ENCODE measurements around the gene CHST3.

The CHST3 gene

DNA sequence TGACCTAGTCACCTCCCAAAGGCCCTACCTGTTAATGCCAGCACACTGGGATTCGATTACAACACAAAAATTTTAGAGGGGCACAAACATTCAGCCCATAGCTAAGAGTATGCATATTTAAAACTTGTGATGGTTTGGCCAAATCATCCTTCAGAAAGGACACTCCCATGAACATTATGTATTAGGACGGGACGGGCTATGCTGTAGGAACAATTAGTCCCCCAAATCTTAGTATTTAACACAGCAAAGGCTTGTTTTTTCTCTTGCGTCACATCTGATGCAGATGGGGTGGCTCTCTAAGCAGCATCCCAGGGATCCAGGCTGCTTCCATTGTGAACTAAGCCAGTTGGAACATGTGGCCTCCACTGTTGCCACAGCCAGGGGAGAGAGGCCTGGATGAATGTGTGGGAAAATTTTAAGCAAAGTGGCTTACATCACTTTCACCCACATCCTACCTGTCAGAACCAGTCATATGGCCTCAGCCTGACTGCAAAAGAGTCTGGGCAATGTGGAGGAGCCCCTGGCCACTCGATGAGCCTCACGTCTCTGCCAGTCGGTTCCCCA is 26.6 kb downstream of the CHST3 start:
- no peak for DNase-seq (ENCODE audit: low spot score)

GRCh38 chr10:71995449-71995848 is 31.3 kb downstream of the CHST3 start:
- DNase-seq (ENCODE audit: low spot score): no peak

DNA sequence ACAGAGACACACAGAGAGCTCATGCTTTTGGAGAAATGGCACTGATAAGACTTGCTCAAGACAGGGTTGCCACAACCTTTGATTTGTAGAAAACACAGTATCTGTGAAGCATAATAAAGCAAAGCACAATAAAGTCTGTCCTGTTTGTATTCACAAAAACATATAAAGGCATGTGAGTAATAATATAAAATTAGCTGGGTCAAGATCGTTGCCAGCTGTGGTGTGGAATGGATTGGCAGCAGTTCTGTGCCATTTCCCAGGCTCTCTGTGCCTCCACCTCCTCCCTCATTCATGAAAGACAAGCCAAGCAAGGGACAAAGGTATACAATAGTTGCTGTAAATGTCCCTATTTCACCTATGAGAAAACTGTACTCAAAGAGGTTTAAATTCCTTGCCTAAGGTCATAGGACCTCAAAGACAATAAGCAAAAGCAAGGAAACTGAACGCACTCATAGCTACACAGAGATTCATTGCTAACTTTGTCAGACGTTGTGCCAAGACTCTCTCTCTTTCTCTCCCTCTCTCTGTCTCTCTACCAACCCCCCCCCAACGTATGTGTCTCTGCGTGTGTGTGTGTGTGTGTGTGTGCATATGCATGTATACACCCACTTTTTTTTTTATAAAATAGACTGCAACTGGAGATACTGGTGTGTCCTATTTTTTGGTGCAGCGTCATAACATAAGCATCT is 31.8 kb downstream of the CHST3 start:
- no peak for DNase-seq (ENCODE audit: low spot score)

DNA sequence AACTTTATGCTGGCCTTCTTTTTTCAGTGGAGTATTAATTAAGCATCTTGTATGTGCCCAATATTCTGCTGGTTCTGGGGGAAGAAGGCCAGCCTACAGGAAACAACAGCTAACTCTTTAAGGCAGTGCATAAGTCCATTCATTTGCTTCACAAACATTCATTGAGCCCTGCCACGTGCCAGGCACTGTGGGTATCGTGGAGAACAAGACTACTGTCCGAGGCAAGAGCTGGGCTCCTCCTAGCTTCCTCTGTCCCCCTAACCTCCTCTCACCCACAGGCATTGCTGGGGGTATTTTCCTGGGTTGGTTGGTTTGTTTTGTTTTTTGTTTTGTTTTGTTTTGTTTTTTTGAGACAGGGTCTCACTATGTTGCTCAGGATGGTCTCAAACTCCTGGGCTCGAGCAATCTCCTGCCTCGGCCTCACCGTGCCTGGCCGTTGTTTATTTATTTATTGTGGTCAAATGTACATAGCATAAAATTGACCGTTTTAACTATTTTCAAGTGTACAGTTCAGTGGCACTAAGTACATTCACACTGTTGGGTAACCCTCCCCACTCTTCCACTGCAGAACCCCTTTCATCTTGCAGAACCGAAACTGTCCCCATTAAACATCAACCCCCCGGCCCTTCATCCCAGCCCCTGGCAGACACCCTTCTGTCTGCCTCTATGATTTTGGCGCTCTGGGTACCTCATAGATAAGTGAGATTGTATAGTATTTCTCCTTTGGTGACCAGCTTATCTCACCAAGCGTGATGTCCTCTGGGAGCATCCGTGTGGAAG is 32.6 kb downstream of the CHST3 start:
- DNase-seq (ENCODE audit: low spot score): no peak

GRCh38 chr10:71998119-71998839 is 34.1 kb downstream of the CHST3 start:
- no peak for DNase-seq (ENCODE audit: low spot score)

- no peak for DNase-seq (ENCODE audit: low spot score)
These were observed 34.6 kb downstream of the CHST3 start for GRCh38 chr10:71998840-71999194.

DNA sequence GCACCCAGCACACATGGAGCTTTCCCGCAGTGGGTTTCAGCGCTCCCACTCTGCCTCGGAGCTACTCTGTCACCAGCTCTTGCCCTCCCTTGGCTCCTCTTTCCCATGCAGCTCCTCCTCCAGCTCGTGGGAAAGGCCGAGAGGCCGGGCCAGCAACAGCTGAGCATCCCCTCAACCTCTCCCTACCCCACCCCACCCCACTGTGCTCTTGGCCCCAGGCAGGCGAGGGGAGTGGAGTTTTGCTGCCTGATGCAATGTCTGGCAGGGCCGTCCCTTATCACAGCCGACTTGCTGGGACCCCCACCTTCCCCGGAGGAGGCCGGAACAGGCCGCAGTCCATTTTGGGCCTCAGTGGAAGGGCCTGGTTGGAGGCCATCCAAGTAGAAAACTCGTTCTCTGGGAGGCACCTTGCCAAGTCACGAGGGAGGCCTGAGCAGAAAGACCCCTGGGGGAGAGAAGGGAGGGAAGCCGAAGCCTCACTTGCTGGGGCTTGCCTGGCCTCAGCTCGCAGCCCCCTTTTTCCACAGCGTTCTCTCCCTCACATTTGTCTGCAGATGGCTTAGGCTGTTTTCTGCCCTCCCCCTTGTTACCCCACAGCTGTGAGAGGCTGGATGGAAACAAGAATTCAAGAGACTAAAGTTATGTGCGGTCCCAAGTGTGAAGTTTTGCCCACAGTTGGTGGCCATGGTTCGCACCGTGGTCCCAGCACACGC is 35.3 kb downstream of the CHST3 start:
- DNase-seq (ENCODE audit: low spot score): peak; percentile 11

GRCh38 chr10:72000073-72001032 is 36.2 kb downstream of the CHST3 start:
- DNase-seq (ENCODE audit: low spot score): no peak

DNA sequence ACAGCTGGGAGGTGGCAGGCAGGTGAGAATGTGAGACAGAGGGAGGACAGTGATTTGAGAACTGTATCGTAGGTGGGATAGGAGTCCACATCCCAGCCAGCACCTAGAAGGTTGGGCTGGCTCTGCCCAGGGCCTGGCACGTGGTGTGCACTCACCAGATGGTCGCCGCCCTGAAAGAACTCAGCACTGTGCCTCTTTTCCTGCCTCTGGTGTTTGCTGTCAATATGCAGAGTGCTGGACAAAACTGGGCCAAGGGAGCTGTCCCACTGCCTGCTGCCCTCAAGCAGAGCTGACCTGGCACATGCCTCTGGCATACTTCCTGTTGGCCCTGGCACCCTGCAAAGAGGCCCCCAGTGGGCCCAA is 36.8 kb downstream of the CHST3 start:
- DNase-seq (ENCODE audit: low spot score): no peak

DNA sequence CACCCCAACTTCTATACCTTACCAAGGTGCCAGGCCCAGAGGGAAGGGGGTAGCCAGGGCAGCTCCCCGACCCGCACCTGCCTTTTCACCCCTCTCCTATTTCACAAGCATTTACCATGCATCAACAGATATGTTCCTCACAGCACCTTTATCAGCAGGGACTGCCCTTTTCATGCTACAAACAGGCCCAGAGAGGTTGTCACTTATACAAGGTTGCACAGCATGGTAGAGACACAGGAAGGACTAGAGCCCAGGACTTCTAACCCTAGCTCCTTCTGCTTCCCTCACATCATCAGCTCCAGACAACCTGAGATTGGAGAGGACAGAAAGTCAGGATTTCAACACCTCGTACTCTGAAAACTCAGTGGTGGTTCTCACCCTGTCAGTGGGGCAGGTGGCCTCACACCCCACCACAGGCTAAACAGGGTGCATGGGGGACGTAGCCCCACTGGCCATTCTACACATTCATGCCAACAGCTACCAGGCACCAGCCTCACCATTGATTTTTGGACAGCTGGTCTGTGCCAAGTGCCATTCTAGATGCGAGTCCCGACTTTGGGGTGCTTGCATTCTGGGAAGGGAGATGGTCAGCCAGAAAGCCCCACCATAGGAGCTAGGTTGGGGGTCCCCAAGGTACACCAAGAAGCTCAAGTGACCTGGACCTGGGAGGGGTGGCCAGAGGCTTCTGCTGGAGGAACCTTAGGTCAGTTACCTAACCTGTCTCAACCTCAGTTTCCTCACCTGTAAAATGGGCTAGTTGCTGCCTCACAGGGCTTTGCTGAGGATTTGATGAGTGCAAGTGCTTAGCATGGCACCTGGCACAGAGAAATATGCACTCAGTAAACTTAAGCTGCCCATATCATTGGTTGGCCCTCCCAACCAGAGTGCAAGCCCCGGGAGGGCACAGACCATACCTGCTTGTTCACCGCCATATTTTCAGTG is 38.4 kb downstream of the CHST3 start:
- no peak for DNase-seq (ENCODE audit: low spot score)

- no peak for DNase-seq (ENCODE audit: low spot score)
These were observed 41.8 kb downstream of the CHST3 start for GRCh38 chr10:72006026-72006425.

GRCh38 chr10:72007246-72007892 is 43.2 kb downstream of the CHST3 start:
- no peak for DNase-seq (ENCODE audit: low spot score)

DNA sequence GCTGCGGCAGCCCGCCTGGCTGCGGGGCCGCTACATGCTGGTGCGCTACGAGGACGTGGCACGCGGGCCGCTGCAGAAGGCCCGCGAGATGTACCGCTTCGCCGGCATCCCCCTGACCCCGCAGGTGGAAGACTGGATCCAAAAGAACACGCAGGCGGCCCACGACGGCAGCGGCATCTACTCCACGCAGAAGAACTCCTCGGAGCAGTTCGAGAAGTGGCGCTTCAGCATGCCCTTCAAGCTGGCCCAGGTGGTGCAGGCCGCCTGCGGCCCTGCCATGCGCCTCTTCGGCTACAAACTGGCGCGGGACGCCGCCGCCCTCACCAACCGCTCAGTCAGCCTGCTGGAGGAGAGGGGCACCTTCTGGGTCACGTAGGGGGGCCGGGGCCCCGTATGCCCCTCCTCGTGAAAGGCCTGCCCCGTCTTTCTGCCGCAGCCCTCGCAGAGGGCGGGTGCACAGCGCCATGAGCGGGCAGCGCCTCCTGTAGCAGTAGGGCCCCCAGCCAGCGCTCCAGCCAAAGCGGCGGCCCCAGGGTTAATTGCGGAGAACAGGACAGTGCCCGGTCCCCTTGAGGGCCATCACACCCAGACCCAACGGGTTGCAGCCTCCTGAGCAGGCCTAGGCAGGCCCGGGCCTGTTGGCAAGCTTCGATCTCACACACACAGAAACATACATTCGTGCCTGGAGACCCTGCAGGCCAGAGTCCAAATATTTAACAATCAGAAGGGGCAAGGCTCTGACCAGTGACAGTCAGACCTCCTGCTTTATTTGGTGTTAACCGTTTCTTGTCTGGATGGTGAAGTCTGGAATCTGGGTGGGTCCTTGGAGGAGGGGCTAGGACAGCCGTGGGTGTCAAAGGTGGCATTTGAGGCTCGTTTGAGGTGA is 44.1 kb downstream of the CHST3 start:
- no peak for DNase-seq (ENCODE audit: low spot score)

GRCh38 chr10:72009051-72009424 is 44.8 kb downstream of the CHST3 start:
- no peak for DNase-seq (ENCODE audit: low spot score)

GRCh38 chr10:72009425-72010081 is 45.4 kb downstream of the CHST3 start:
- no peak for DNase-seq (ENCODE audit: low spot score)

GRCh38 chr10:72010234-72010973 is 46.2 kb downstream of the CHST3 start:
- no peak for DNase-seq (ENCODE audit: low spot score)

- no peak for DNase-seq (ENCODE audit: low spot score)
These were observed 46.8 kb downstream of the CHST3 start for GRCh38 chr10:72011016-72011415.
